GM23248 (cell line): ENCODE measurements around the gene RGS17. TPM values are rescaled to one million over a fixed set of nuclear protein-coding genes. Genes with fewer than 3 reads are reported as not detected.

Experiments used
- DNase-seq: peaks from one replicate; pipeline ENCODE4 v3.0.0-alpha.2; 2015
- H2AFZ ChIP-seq: fragments of 200-600 bp; sonication (generic); 2 replicates; pipeline ENCODE4 v1.6.1; 2016; ENCODE audit warnings: antibody characterized with exemption
- H3F3A ChIP-seq: fragments of 200-600 bp; sonication (generic); 2 replicates; pipeline ENCODE4 v1.6.1; 2016; ENCODE audit warnings: mild to moderate bottlenecking, antibody characterized with exemption, mixed run types; ENCODE audit not compliant: insufficient read depth
- H3K27ac ChIP-seq: fragments of 200-600 bp; sonication (generic); 2 replicates; pipeline ENCODE4 v1.5.1; 2016; ENCODE audit warnings: mild to moderate bottlenecking
- H3K27me3 ChIP-seq: fragments of 200-600 bp; sonication (generic); replicated peaks from 2 replicates; pipeline ENCODE4 v1.6.1; 2016; ENCODE audit warnings: mild to moderate bottlenecking; ENCODE audit not compliant: insufficient read depth
- H3K36me3 ChIP-seq: fragments of 200-600 bp; sonication (generic); 2 replicates; pipeline ENCODE4 v1.6.1; 2016; ENCODE audit warnings: low read depth, mild to moderate bottlenecking
- H3K4me1 ChIP-seq: fragments of 200-600 bp; sonication (generic); 2 replicates; pipeline ENCODE4 v1.6.1; 2016; ENCODE audit warnings: mild to moderate bottlenecking; ENCODE audit not compliant: insufficient read depth
- H3K4me2 ChIP-seq: fragments of 200-600 bp; sonication (generic); one replicate; pipeline ENCODE4 v1.6.1; 2016; ENCODE audit warnings: mild to moderate bottlenecking; ENCODE audit not compliant: unreplicated experiment
- H3K4me3 ChIP-seq: fragments of 200-600 bp; sonication (generic); 2 replicates; pipeline ENCODE4 v1.5.1; 2016; ENCODE audit warnings: mild to moderate bottlenecking
- H3K79me2 ChIP-seq: fragments of 200-600 bp; sonication (generic); 2 replicates; pipeline ENCODE4 v1.6.1; 2016; ENCODE audit warnings: mild to moderate bottlenecking; ENCODE audit not compliant: insufficient read depth
- H3K9ac ChIP-seq: fragments of 200-600 bp; sonication (generic); 2 replicates; pipeline ENCODE4 v1.6.1; 2016; ENCODE audit warnings: mild to moderate bottlenecking
- H3K9me2 ChIP-seq: fragments of 200-600 bp; sonication (generic); 2 replicates; pipeline ENCODE4 v1.6.1; 2016; ENCODE audit warnings: mixed run types, mild to moderate bottlenecking, moderate library complexity; ENCODE audit not compliant: insufficient read depth
- H3K9me3 ChIP-seq: fragments of 200-600 bp; sonication (generic); one replicate; pipeline ENCODE4 v1.6.1; 2017; ENCODE audit warnings: low read depth
- H4K20me1 ChIP-seq: fragments of 200-600 bp; sonication (generic); 2 replicates; pipeline ENCODE4 v1.6.0; 2016; ENCODE audit not compliant: insufficient read depth
- EZH2 ChIP-seq: fragments of 200-600 bp; sonication (generic); IDR thresholded peaks from 2 replicates; pipeline ENCODE4 v1.6.1; 2018; ENCODE audit warnings: antibody characterized with exemption, mild to moderate bottlenecking; ENCODE audit not compliant: insufficient read depth, poor library complexity, severe bottlenecking
- EZH2phosphoT487 ChIP-seq: fragments of 200-600 bp; sonication (generic); IDR thresholded peaks from 2 replicates; pipeline ENCODE4 v1.6.1; 2018; ENCODE audit warnings: antibody characterized with exemption, moderate library complexity, mild to moderate bottlenecking, low read depth; ENCODE audit not compliant: insufficient read depth
- whole genome bisulfite sequencing, 2 experiments: methylation state at CpG; one replicate each; pipeline ENCODE4 v1.1.6; 2015 to 2017; ENCODE audit warnings: low lambda C conversion rate in 2 of 2, low coverage in 1 of 2; ENCODE audit errors: missing lambda C conversion rate in 2 of 2; 5-methylcytosine and 5-hydroxymethylcytosine counted together
- in situ Hi-C: fragments of 300-500 bp; cut with MboI; formaldehyde crosslinking; loops from 2 replicates; pipeline ENCODE4 v1.15.0; 2020
- polyA plus RNA-seq: library from polyadenylated mRNA; unstranded; fragments of >200 nt; fragmentation: Nextera tagmentation; extraction: Ambion mirVana; gene quantifications from 2 replicates; pipeline ENCODE4 v1.2.1, GENCODE V29; 2016
- total RNA-seq: library from RNA; depleted of rRNA; stranded (reverse); fragments of >200 nt; shearing (Covaris generic); gene quantifications from 2 replicates; pipeline ENCODE4 v1.2.3, GENCODE V29; 2014

RGS17 gene
- total and polyA plus RNA-seq, 2 experiments from 2014 or later: 0.36 to 1.1 TPM

DNA sequence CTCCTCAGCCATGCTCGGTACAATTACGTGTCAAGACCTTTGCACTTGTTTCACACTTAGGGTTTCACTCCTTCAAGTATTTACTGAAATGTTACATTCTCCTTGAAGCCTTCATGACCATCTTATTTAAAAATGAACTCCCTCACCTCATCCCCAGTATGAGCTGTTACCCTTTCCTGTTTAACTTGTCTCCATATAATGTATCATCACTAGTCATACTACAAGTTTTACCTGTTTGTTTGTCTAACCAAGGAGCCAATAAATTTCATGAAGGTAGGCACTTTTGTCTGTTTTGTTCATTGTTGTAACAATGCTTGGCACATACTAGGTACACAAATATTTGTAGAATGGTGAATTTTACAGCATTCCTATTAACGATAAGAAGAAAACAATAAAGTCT is 82.5 kb downstream of the RGS17 start:
- Histone ChIP-seq H3K4me3 (no peak overlapping the region), H3K27me3 (no peaks in the 10 kb centered on the region), H3K9me3 (no peaks in the 10 kb centered on the region), H3K4me2 (no peak overlapping the region), H4K20me1 (no peaks in the 10 kb centered on the region), H3K9me2 (no peaks in the 10 kb centered on the region), H2AFZ (no peak overlapping the region), H3K79me2 (no peaks in the 10 kb centered on the region), H3K36me3 (no peaks in the 10 kb centered on the region), H3F3A (no peaks in the 10 kb centered on the region), H3K4me1 (no peaks in the 10 kb centered on the region), H3K27ac (no peak overlapping the region), H3K9ac (no peak overlapping the region)
- 99% methylated on average over 3 of the region's 3 CpGs for WGBS, 2 experiments
- DNase-seq: no peak
- TF ChIP-seq EZH2 (no peak), EZH2phosphoT487 (no peak)
- in situ Hi-C loops: loop anchor here (25.0 kb wide), 1 partner anchor 889 kb away; no protein-coding TSS in a partner anchor

DNA sequence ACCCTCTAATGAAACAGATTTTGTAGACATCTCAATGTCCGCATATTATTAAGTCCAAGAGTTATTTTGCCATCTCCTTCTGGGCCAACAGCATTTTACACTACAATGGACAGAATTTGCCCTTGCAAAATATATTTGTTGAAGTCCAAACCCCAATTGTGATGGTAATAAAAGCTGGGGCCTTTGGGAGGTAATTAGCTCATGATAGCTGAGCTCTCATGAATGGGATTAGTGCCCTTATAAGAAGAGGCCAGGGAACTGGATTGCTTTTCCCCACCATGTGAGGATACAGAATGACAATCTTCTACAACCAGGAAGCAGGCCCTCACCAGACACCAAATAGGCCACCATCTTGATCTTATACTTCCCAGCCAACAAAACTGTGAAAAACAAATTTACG is 83.7 kb downstream of the RGS17 start:
- Histone ChIP-seq H3F3A (no peaks in the 10 kb centered on the region), H3K27ac (no peak overlapping the region), H3K27me3 (no peaks in the 10 kb centered on the region), H3K9me3 (no peaks in the 10 kb centered on the region), H3K79me2 (no peaks in the 10 kb centered on the region), H3K9ac (no peak overlapping the region), H3K9me2 (no peaks in the 10 kb centered on the region), H3K36me3 (no peaks in the 10 kb centered on the region), H3K4me3 (no peak overlapping the region), H3K4me1 (no peaks in the 10 kb centered on the region), H4K20me1 (no peaks in the 10 kb centered on the region), H3K4me2 (no peak overlapping the region), H2AFZ (no peak overlapping the region)
- DNase-seq: no peak
- TF ChIP-seq EZH2 (no peak), EZH2phosphoT487 (no peak)
- in situ Hi-C loops: loop anchor here (25.0 kb wide), 1 partner anchor 890 kb away; no protein-coding TSS in a partner anchor
- 81 to 83% methylated on average over 2 of the region's 2 CpGs for WGBS, 2 experiments

DNA sequence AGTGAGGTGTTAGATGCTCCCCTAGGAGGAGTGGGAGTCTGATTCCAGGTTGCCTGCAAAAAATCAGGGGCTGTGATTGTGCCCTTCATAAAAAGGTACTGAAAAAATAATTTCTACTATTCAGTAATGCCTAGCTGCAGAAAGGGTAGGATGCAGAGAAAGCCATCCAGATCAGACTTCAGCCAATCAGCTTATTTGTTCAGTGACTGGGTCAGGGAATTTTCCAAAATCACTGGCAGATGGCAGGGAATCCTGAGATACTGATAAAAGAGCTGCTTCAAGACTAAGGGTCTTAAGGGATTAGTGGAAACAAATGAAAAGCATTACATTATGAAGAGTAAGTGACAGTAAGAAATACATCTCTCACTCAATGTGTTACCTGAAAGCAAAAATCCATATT is 85.8 kb downstream of the RGS17 start:
- no peak overlapping the region for H2AFZ ChIP-seq
- no peaks in the 10 kb centered on the region for H4K20me1 ChIP-seq
- TF ChIP-seq EZH2phosphoT487 (no peak), EZH2 (no peak)
- no peak for DNase-seq
- no peak overlapping the region for H3K9ac ChIP-seq
- no peaks in the 10 kb centered on the region for H3K79me2 ChIP-seq
- H3F3A ChIP-seq: no peaks in the 10 kb centered on the region
- H3K4me3 ChIP-seq: no peak overlapping the region
- no peaks in the 10 kb centered on the region for H3K9me2 ChIP-seq
- no peaks in the 10 kb centered on the region for H3K27me3 ChIP-seq
- no peak overlapping the region for H3K27ac ChIP-seq
- no peak overlapping the region for H3K4me2 ChIP-seq
- no peaks in the 10 kb centered on the region for H3K4me1 ChIP-seq
- H3K9me3 ChIP-seq: no peaks in the 10 kb centered on the region
- no peaks in the 10 kb centered on the region for H3K36me3 ChIP-seq
- in situ Hi-C loops: loop anchor here (25.0 kb wide), 1 partner anchor 892 kb away; no protein-coding TSS in a partner anchor

DNA sequence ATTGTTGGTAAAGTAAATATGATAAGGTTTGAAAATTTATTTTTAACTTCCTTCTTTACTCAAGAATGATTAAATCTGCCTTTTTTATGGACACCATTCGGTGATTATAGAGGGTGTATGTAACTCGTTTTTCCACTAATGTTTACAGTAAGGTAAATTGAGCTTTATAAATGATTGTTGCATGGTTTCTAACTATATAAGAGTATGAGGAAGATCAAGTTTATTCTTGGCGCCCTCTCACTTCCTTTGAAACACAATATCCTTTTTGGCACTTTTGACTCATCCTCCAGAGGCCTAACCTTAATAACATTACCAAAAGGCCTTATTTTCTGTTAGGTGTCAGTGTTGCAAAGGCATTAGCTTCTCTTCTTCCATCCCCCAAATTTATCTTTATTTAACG is 86.8 kb downstream of the RGS17 start:
- H3K9me2 ChIP-seq: no peaks in the 10 kb centered on the region
- in situ Hi-C loops: loop anchor here (25.0 kb wide), 1 partner anchor 893 kb away; no protein-coding TSS in a partner anchor
- no peak for DNase-seq
- H2AFZ ChIP-seq: no peak overlapping the region
- no peaks in the 10 kb centered on the region for H3K9me3 ChIP-seq
- no peaks in the 10 kb centered on the region for H3K79me2 ChIP-seq
- H3K4me1 ChIP-seq: no peaks in the 10 kb centered on the region
- H3F3A ChIP-seq: no peaks in the 10 kb centered on the region
- no peak for TF ChIP-seq EZH2phosphoT487
- H3K27ac ChIP-seq: no peak overlapping the region
- no peak overlapping the region for H3K4me3 ChIP-seq
- H3K27me3 ChIP-seq: no peaks in the 10 kb centered on the region
- H3K4me2 ChIP-seq: no peak overlapping the region
- no peak overlapping the region for H3K9ac ChIP-seq
- 85 to 86% methylated on average over 4 of the region's 4 CpGs for WGBS, 2 experiments
- H4K20me1 ChIP-seq: no peaks in the 10 kb centered on the region
- H3K36me3 ChIP-seq: no peaks in the 10 kb centered on the region

DNA sequence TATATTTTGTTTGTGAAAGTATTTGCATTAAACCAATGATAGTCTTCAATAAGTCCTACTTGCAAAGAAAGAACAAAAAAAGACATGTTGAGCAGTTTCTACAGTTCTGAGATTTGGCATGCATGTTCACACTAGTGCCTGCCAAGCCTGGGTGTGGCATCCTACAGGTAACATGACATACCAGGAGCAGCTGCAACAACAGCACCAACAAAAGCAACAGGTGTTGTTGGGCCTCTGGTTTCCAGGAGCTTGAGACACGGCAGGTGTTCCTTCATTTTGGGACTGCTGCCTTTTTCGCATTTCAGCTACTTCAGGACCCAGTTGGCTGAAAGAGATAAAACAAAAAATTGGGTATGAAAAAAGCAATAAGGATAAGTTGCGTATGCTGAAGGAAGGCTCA is 87.4 kb downstream of the RGS17 start:
- Histone ChIP-seq H3K4me3 (no peak overlapping the region), H3K27ac (no peak overlapping the region), H3K9me3 (no peaks in the 10 kb centered on the region), H4K20me1 (no peaks in the 10 kb centered on the region), H3K4me1 (peaks cover 3% of the 10 kb centered on the region; the same call in 1 of the 2 replicates), H3K9ac (no peak overlapping the region), H3K9me2 (no peaks in the 10 kb centered on the region), H3K36me3 (no peaks in the 10 kb centered on the region), H3K27me3 (no peaks in the 10 kb centered on the region), H3F3A (no peaks in the 10 kb centered on the region), H3K4me2 (no peak overlapping the region), H3K79me2 (no peaks in the 10 kb centered on the region), H2AFZ (no peak overlapping the region)
- DNase-seq: no peak
- WGBS, 2 experiments: 98 to 99% methylated on average over 3 of the region's 3 CpGs
- TF ChIP-seq EZH2: no peak
- TF ChIP-seq EZH2phosphoT487: no peak
- in situ Hi-C loops: loop anchor here (25.0 kb wide), 1 partner anchor 894 kb away; no protein-coding TSS in a partner anchor
